Superior temporal gyrus (tissue), 1 donor: ENCODE data around the gene PCBP3.

ENCODE experiments used
- DNase-seq: peaks from one replicate; pipeline ENCODE4 v3.0.0-alpha.2; 2016; ENCODE audit errors: extremely low spot score

Gene PCBP3

GRCh38 chr21:45930231-45930760 is 286.8 kb downstream of the PCBP3 start:
- DNase-seq, result no peak

GRCh38 chr21:45930792-45931191 is 287.3 kb downstream of the PCBP3 start:
- no peak for DNase-seq

- no peak for DNase-seq
These were observed 288.0 kb downstream of the PCBP3 start for GRCh38 chr21:45931397-45931969.

GRCh38 chr21:45932922-45933502 is 289.5 kb downstream of the PCBP3 start:
- no peak for DNase-seq

GRCh38 chr21:45934085-45934484 is 290.6 kb downstream of the PCBP3 start:
- DNase-seq, result no peak

- no peak for DNase-seq
These were observed 291.0 kb downstream of the PCBP3 start for GRCh38 chr21:45934554-45934953.

- no peak for DNase-seq
These were observed 292.1 kb downstream of the PCBP3 start for GRCh38 chr21:45935628-45936027.

- no peak for DNase-seq
These were observed 294.4 kb downstream of the PCBP3 start for GRCh38 chr21:45937721-45938452.

GRCh38 chr21:45938453-45938755 is 294.9 kb downstream of the PCBP3 start:
- no peak for DNase-seq

- DNase-seq, result no peak
These were observed 295.4 kb downstream of the PCBP3 start for GRCh38 chr21:45938811-45939520.

- DNase-seq, result no peak
These were observed 296.1 kb downstream of the PCBP3 start for GRCh38 chr21:45939521-45940045.

GRCh38 chr21:45940091-45940490 is 296.6 kb downstream of the PCBP3 start:
- no peak for DNase-seq

- no peak for DNase-seq
These were observed 297.3 kb downstream of the PCBP3 start for GRCh38 chr21:45940621-45941337.

- DNase-seq, result no peak
These were observed 297.8 kb downstream of the PCBP3 start for GRCh38 chr21:45941338-45941710.

GRCh38 chr21:45941717-45942546 is 298.4 kb downstream of the PCBP3 start:
- no peak for DNase-seq

GRCh38 chr21:45942755-45943629 is 299.5 kb downstream of the PCBP3 start:
- no peak for DNase-seq

- no peak for DNase-seq
These were observed 300.4 kb downstream of the PCBP3 start for GRCh38 chr21:45943630-45944540.

- DNase-seq, result no peak
These were observed 301.1 kb downstream of the PCBP3 start for GRCh38 chr21:45944601-45945000.
